ENCODE results near the gene THG1L.
A peak's percentile ranks its signal among the peaks of the same experiment; 100 is the strongest.

Gene THG1L

GRCh38 chr5:157748760-157749461, 17.7 kb downstream of the THG1L start:
- no peak for TF ChIP-seq CTCF (IDR thresholded peaks at IDR 0.05; ENCODE audit: extremely low read depth, missing control alignments)
- DNase-seq (ENCODE audit: low spot score), result no peak

- TF ChIP-seq CTCF (IDR thresholded peaks at IDR 0.05; ENCODE audit: extremely low read depth, missing control alignments), result no peak
- no peak for DNase-seq (ENCODE audit: low spot score)
Observed at GRCh38 chr5:157749462-157749799, 18.2 kb downstream of the THG1L start.

GRCh38 chr5:157750320-157750719, 19.1 kb downstream of the THG1L start:
- TF ChIP-seq CTCF (IDR thresholded peaks at IDR 0.05; ENCODE audit: extremely low read depth, missing control alignments), result no peak
- DNase-seq (ENCODE audit: low spot score), result no peak

GRCh38 chr5:157756122-157756521, 24.9 kb downstream of the THG1L start:
- no peak for DNase-seq (ENCODE audit: low spot score)
- no peak for TF ChIP-seq CTCF (IDR thresholded peaks at IDR 0.05; ENCODE audit: extremely low read depth, missing control alignments)

GRCh38 chr5:157758706-157759105, 27.5 kb downstream of the THG1L start:
- no peak for DNase-seq (ENCODE audit: low spot score)
- no peak for TF ChIP-seq CTCF (IDR thresholded peaks at IDR 0.05; ENCODE audit: extremely low read depth, missing control alignments)

GRCh38 chr5:157761690-157762621, 30.7 kb downstream of the THG1L start:
- DNase-seq (ENCODE audit: low spot score), result peak; percentile 70
- peak; percentile 73 for TF ChIP-seq CTCF (IDR thresholded peaks at IDR 0.05; ENCODE audit: extremely low read depth, missing control alignments)

- no peak for DNase-seq (ENCODE audit: low spot score)
- no peak for TF ChIP-seq CTCF (IDR thresholded peaks at IDR 0.05; ENCODE audit: extremely low read depth, missing control alignments)
Observed at GRCh38 chr5:157764531-157764930, 33.3 kb downstream of the THG1L start.
